Loucy (cell line): Measurements from ENCODE around the gene LRP10.

Source experiments
- CTCF ChIP-seq: fragments of 200-600 bp; sonication (generic); conservative IDR thresholded peaks from 2 replicates; pipeline ENCODE4 v1.5.1; 2014; ENCODE audit warnings: mild to moderate bottlenecking, antibody characterized with exemption, low read length
- EZH2phosphoT487 ChIP-seq: fragments of 200-600 bp; IDR thresholded peaks from 2 replicates; pipeline ENCODE4 v1.6.1; 2018; ENCODE audit warnings: antibody characterized with exemption, mild to moderate bottlenecking, moderate library complexity, borderline replicate concordance

- no peak for TF ChIP-seq CTCF
- TF ChIP-seq EZH2phosphoT487 = no peak
Observed at GRCh38 chr14:22893706-22894105, 22.2 kb downstream of the LRP10 start.
